ENCODE results near the gene WDFY2.

WDFY2 gene

GRCh38 chr13:51816604-51817249 lies 232.5 kb downstream of the WDFY2 start:
- no peak for DNase-seq (ENCODE audit: low read depth in 2 of 2)

All from stimulated activated CD8-positive, alpha-beta memory T cell treated with anti-CD3 and anti-CD28 coated beads, Interleukin-15, amount 100 ng/mL, for 48 hours (primary cell).